Brain pericyte (primary cell): ENCODE measurements around the gene VSX1.

ENCODE experiments used
- DNase-seq: peaks from one replicate; pipeline ENCODE4 v3.0.0-alpha.2; 2012; ENCODE audit warnings: low read depth, low spot score

Gene VSX1

DNA sequence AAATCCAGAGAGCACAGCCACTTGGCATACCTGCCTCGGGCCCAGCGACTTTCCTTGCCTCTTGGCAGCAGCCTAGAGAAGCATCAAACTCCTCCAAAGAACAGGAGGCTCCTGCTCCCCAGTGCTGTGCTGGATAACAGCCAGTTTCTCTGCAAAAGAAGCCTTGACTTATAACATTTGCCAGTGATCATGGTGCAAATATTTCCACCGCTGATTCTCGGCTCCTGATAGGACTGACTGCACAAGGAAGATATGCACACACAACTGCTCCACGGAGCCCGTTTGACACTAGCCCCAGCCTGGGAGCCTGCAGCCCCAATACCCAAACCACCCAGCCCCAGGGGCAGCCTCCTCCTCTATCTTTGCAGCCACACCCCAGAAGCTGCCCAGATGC is 41.5 kb downstream of the VSX1 start:
- DNase-seq = no peak

DNA sequence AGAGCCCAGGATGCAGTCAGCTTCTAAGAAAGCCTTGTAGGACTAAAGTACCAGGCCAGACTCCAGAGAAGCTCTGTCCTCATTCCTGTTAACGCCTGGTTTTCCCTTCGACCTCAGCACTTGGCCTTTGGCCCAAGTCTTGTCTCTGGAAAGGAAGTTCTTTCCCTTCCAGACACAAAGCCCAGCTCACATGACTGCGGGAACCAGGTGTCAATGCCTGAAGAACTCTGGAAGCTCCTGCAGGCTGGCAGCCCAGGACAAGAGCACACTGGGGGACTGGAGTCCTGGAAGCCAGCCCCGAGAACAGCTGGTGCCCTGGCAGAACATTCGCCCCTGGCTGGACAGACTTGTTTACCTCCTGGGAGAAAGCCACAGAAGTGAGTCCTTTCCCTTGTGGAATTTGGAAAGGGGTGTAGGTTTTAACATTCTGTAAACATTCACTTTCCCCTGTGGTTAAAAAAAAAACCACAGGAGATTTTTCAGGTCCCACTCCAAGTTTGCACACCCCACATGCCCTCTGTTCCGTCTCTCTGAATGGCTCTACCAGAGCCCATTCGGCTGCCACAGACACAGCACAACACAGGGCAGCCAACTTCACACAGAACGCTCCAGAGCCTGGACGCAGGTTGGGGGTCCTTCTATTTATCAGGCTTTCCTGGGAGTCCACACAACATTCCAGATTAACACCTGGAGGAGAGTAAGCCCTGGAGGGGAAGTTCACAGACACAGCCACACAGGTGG is 42.1 kb downstream of the VSX1 start:
- DNase-seq = no peak

DNA sequence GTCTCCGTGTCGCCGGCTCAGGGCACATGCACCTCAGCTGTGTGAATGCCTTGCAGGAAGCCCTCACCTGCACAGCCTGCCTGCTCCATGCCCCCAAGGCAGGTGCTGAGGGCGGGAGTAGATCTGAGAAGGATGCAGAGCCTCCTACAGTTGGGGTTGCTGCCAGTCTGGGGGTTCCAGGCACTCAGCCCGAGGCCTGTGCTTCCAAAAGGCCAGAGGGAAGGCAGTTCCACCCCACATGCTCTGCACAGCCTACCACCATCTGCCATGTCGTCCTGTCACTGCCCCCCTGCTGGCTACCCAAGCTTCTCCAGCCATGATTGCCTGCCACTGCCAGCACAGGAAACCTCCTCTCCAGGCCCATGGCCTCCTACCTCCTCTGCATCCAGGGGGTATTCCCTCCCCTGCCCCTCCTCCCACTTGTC is 43.3 kb downstream of the VSX1 start:
- no peak for DNase-seq

DNA sequence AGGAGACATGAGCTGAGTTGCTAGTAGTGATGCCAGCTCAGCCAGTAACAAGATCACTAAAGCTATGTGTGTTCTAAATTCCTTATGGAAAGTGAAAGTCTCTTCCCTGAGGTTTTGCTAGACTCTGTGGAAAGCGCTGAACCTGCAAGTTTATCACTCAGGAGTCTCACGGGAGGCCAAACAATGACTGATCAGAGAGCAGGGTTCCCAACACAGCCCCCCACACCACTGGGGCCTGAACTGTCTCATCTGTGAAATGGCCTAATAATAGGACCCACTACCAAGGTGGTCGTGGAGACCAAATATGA is 43.9 kb downstream of the VSX1 start:
- no peak for DNase-seq

DNA sequence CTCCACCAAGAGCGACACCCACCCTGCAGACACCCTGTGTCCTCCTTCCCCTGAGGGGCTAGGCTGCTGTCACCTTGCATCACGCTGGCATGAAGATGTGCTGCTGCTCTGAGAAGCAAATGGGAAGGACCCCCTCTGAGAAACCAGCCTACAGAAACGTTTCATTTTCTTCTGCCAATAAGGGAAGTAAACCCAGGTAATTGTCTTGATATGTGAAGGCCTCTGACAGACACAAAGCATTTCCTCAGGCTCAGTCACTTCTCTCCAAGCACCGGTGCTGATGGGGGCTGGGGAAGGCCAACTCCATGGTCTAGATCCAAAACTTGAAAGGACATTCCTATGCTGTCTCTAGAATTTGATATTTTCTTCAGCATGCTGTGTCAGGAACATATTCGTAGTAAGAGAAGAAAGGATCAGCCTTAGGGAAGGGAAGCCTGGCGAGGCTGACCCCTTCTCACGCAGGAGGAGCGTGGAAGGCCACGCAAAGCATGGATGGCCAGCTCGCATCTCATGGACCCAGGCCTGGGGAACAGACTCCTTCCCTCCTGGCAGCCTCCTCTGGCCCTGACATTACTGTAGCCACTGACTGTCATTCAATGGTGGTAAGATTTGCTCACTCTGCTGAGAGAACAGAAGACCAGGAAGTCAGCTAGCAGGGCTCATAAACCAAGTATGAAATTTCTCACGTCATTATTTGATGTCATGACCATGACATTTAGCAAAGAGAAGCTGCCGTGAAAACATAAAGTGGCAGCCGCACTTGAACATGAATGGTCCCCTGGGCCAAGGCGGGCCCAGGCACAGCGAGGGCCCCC is 44.4 kb downstream of the VSX1 start:
- DNase-seq = no peak

DNA sequence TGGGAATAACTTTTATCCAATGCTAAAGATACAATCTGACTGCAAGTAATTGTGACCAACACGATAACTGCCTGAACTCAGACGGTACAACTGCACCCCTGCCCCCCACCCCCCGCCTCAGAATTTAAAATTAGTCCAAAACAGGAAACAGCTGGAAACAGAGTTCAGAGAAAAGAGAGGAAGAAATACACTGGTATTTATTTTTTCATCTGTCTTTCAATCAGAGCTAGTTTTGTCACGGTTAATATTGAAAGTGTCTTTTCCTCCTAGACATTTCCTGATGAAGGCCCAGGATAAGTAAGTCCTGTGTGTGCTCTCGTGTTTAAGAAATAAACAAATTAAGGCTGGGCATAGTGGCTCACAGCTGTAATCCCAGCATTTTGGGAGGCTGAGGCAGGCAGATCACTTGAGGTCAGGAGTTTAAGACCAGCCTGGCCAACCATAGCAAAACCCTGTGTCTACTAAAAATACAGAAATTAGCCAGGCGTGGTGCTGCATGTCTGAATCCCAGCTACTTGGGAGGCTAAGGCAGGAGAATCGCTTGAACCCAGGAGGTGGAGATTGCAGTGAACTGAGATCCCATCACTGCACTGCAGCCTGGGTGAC is 45.5 kb downstream of the VSX1 start:
- no peak for DNase-seq

DNA sequence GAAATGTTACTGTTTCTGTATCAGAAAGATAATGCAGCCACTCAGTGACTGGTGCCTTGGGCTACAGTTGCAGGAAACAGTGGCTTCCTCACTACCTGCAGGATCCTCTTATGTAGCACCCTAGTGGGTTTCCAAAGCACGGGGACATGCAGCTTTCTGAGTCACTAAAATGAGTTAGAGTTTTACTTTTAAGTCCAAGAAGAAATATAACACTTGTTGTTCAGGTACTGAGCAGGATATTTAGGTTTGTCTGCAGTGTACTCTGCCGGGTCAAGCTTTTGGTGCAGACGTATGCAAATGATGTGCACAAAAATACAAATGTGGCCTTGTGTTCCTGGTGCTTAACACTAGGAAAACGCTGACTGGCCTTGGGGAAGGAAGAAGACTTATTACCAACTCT is 46.0 kb downstream of the VSX1 start:
- no peak for DNase-seq

DNA sequence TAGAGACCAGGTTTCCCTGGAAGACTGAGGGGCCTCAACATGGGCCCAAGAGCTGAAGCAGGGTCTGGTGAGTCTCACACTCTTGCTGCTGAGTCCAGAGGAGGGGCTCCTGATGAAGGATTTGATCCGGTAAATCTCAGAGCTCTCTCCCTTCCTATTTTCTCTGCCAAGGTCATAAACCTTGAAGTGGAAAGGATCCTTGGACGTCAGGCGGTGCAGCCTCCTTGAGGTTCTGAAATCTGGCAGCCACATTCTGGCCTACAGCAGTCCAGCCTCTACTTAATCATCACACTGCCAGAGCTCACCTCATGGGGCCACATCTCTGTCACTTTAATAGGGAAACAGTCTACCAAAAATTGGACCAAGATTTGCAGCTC is 48.0 kb downstream of the VSX1 start:
- no peak for DNase-seq

DNA sequence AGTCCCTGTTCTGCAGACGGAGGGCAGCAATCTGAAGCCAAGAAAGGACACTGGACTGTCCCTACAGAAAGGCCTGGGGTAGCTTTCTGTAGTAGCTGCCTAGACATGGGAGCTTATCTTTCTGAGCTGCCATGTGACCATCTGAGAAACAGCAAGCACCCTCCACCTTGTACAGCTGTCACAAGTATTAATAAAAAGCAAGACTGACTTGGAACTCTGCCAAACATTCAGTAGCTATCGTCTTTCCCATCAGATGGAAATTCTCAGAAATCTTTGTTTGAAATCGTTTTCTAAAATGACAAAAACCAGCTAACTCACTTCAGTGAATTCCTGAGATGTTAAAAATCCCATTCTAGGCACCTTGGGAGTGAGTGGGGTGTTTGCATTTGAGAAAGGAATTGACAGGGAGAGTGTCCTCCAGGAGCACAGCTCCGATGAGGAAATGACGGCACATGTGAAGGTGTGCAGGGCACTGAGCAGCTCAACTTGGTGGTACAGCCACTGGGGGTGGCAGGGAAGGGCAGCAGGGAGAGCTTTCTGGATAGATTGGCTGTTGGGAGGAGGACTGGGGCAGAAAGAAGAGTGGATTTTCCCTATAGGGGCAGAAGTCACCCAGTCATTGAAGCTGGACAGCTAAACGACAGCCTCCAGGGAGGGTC is 48.5 kb downstream of the VSX1 start:
- no peak for DNase-seq

DNA sequence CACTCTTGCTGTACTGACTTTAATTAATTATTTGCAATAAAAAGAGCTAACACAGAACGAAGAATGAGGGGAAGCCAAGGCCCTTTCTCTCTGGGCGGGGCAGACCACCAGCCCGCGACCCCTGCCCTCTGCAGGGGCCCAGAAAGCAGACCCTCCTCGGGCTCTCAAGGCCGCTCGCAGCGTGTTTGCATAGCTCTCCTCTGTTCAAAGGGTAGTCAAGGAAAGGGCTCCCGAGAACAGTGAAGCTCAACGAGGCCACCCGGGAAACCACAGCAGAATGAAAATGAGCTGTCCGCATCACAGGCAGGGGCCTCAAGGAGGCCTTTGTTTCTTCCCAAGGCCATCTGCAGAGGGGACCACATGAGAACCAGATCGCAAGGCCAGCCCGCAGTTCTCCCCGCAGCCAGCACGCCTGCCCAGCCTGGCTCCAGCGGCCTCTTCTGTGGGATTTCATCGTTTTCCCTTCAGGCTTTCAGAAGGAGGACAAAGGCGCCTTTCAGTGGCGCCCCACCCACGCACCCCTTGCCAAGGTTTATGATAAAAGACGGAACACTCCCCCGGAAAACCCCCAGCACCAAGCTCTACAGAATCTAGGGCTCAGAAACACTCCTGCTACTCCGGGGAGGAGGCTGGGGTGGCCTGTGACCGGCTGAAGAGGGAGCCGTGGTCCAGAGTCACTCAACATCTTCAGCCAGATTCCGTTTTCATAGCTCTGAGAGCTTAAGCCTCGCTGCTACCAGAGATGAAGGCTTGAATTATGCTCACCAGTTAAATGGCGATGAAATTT is 49.3 kb downstream of the VSX1 start:
- no peak for DNase-seq

DNA sequence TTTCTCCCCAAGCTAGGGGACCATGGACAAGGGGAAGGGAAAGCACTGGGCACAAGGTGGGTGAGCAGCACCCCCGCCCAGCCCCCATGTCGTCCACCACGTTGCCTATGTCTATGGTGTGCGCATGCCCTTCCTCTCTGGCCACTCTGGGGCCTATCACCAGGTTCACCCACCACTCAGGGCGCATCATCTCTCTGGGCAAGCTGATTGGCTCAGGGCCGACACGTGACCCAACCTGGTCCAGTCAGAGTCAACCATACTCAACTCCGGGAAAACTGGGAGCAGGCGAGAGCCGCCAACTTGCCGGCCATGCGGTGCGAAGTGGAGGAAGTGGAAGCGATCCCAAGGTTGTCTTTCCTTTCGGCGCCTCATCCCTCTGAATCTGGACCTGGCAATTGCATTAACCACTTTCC is 49.9 kb downstream of the VSX1 start:
- no peak for DNase-seq

DNA sequence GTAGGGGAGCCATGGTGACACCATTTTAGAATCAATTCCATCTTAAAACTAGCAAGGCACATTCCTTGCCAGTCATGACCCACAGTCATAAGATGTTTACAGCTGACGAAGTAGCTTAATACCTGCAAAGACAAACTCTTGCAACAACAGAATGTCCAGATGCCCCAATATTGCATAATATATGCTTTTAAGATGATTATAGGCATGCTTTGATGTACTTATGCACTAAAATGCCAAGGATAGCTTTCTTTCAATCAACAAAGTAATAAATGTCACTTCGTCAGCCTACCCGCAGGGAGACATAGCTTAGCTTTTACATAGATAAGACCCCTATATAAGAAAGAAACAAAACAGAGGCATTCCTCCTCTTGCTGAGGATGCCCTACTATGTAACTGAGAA is 50.7 kb downstream of the VSX1 start:
- no peak for DNase-seq

DNA sequence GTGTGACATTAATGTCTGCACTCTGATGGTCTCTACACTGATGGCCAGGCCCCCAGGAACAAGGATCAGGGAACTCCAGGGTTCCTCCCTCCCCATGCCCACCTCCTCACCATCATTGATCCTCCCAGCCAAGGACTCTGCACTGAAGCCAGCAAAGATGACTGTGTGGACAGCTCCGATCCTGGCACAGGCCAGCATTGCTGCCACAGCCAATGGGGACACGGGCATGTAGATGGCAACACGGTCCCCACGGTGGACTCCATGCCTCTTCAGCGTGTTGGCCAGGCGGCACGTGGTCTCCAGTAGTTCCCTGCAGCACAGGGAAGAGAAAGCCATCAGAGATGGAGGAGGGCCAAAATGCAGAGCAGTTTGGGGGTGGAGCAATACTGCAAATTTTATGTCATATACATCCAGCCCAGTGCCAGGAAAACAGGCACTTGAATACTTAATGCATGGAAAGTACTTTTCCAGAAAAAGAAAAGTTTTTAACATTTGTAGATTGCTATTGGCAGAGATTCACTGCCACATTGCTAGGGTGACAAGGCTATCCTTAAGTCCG is 51.2 kb downstream of the VSX1 start:
- DNase-seq = no peak

DNA sequence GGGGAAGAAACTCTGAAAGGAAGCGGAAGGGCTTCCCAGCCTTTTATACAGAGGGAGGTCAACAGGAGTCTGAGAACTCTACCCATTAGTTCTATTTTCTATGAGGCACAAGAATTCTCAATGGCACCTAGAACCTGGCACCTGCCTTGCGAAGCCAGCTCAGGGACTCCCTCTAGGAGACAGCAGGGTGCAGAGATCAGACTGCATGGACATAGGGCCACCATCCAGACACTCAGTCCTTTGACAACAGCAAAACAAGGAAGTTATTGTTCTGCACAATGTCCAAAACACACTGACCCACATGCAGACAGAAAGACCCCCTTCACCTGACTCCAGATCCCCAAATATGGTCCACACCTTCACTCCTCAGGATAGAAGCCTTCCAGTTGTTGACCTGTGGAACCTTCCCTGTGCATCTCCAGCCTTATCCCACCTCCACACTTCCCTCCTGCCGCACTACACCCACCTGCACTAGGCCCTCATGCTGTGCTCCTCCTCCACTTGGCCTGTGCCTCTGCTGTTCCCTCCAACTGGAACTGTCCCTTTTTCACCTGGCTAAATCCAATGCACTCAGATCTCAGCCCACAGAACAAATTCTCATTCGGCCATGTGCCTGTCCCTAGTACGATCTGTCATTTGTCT is 51.8 kb downstream of the VSX1 start:
- DNase-seq = no peak

DNA sequence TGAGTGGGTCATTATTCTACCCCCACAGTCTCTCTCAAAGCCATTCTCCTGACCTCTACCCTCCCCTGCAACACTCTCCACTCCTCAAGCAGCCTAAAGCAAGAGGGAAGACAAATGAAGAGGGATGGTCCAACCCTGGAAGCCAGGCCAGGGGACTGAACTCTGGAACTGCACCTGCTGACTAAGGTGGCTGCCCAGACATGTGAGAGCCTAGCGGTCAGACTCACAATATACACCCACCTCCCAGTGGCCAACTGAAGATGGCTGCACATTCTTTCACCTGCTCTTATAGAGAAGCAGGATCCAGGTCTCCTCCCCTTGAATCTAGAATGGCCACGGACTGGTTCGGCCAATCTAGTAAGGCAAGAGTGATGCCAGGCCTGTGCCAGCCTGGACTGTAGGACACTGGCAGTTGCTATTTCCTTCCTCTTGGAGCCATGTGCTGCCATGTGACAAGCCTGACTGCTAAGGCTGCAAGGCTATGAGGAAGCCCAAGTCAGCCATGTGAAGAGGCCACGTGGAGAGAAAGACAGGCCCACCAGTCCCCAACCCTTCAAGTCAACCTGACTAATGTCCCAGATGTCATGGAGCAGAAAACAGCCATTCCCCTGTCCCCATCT is 55.8 kb downstream of the VSX1 start:
- DNase-seq = no peak
